ENCODE data around the gene ZDHHC4.
"Not testable (repeated sequence)": the region's sequence is repeated elsewhere in the genome, so short reads cannot be mapped to it uniquely, and the experiment has no call there.

The ZDHHC4 gene

GRCh38 chr7:6562106-6562505 lies 15.1 kb upstream of the ZDHHC4 start:
- DNase-seq (ENCODE audit: low read depth, low spot score) = no peak

- no peak for DNase-seq (ENCODE audit: low read depth, low spot score)
Measured at GRCh38 chr7:6563936-6564770, 13.1 kb upstream of the ZDHHC4 start.

- no peak for DNase-seq (ENCODE audit: low read depth, low spot score)
Measured at GRCh38 chr7:6565655-6566054, 11.6 kb upstream of the ZDHHC4 start.

- no peak for DNase-seq (ENCODE audit: low read depth, low spot score)
Measured at GRCh38 chr7:6567886-6568285, 9.4 kb upstream of the ZDHHC4 start.

- no peak for DNase-seq (ENCODE audit: low read depth, low spot score)
Measured at GRCh38 chr7:6571160-6571779, 6.0 kb upstream of the ZDHHC4 start.

DNA sequence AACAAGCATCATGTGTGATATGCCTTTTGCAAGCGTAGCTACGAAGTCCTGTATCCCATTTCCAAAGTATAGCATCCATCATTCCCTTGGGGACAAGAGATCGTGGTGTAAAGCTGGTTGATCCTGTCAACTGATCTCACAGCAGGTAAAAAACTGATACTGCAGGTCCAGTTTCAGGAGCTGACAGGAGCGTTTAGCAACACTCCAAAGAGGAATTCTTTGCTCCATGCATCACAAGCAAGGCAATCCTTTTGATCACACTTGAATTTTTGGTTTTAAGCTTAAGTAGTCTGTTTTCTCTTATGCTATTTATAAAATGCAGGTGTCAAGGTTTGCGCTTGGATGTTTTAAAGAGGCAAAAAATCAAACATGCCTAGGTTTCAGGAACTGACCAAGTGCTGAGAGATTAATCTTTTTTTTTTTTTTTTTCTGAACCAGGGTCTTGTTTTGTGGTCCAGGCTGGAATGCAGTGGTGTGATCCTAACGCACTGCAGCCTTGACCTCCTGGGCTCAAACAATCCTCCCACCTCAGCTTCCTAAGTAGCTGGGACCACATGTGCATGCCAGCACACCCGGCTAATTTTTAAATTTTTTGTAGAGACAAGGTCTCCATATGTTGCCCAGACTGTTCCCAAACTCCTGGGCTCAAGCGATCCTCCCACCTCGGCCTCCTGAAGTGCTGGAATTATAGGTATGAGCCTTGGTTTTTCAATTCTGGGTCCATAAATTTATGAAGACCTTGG lies 1.8 kb upstream of the ZDHHC4 start:
- DNase-seq (ENCODE audit: low read depth, low spot score) = no peak

DNA sequence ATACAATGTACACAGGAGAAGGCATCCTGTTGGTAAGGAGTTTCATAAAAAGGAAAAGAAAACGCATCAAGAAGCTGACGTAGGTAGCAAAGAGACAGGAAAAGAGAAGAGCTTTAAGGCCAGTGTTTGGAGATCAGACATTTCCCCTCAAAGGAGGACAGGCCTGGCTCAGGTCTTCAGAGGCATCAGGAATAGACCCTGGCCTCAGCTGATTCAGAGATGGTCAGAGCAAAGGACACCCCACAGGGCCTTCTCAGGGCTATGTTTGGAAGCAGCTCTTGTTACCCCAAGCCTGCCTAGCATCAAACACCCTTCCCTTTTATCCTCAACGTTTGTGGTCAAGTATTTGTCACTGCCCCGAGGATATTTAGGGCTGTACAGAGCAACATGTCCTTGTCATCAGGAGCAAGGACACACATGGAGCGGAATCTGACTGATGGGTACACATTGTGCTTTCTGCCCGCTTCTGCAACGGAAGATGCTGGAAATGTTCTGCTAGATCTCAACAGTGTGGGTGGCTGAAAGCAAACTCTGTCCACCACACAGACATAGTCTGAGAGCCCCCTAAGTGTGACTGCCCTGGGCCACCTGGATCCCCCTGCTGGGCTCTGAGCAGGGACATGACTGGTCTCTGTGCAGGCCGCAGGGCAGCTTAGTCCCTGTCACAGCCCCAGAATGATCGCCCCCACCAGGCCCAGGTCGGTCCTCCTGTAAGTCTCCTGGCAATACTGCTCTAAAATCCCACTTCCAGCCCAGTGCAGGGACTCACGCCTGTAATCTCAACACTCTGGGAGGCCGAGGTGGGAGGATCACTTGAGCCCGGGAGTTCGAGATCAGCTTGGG lies 1.0 kb upstream of the ZDHHC4 start:
- no peak for DNase-seq (ENCODE audit: low read depth, low spot score)

DNA sequence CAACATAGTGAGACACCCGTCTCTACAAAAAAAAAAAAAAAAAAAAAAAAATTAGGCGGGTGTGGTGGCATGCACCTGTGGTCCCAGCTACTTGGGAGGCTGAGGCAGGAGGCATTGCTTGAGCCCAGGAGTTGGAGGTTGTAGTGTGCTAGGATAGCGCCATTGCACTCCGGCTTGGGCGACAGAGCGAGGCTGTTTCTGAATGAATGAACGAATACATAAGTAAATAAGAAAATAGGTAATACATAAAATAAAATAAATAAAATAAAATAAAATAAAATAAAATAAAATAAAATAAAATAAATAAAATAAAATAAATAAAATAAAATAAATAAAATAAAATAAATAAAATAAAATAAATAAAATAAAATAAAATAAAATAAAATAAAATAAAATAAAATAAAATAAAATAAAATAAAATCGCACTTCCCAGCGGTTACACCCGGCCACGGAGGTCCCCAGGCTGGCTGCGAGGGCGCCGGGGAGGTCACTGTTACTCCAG lies 336 bp upstream of the ZDHHC4 start:
- DNase-seq (ENCODE audit: low read depth, low spot score) = not testable (repeated sequence)

DNA sequence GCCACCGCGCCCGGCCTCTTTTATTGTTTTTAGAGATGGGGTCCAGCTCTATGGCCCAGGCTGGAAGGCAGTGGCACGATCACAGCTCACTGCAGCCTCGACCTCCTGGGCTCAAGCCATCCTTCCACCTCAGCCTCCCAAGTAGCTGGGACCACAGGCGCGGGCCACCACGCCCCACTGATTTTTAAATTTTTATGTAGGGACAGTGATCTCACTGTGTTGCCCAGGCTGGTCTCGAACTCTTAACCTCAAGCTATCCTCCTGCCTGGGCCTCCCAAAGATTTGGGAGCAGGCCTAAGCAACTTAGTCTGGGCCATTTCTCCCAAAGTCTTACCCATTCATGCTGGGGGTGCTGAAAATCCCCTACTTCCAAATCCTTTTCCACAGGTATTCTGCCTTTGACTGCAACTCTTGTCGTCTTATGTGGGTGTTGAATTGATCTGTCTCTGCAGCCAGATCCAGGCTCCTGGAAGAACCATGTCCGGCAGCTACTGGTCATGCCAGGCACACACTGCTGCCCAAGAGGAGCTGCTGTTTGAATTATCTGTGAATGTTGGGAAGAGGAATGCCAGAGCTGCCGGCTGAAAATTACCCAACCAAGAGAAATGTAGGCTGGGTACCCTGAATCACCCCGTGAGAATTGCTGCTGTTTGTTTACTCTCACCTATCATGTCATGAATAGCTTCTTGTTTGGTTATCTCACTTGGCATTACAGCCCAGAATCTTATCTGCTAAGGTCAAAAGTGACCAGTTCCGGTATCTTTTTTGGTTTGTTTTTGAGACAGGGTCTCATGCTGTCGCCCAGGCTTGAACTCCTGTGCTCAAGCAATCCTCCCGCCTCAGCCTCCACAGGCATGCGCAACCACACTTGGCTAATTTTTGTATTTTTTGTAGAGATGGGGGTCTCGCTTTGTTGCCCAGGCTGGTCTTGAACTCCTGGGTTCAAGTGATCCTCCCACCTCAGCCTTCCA lies 1.1 kb downstream of the ZDHHC4 start:
- DNase-seq (ENCODE audit: low read depth, low spot score) = no peak

DNA sequence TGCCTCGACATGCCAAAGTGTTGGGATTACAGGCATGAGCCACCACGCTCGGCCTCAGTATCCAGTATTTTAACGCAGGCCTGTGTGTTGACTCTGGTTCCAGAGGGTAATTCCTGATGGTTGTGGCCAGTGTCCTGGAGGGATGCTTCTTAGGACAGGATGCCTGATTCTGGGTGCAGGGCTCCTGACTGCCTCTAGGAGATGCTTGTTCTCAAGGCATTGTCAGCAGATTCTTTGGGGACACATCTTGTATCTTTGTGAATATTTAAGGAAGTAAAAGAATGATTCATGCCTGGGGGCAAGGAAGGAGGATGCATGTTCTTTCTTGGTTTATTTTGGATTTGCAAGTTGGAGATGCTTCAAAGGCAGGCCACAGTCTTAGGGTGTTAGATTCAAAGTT lies 2.2 kb downstream of the ZDHHC4 start:
- DNase-seq (ENCODE audit: low read depth, low spot score) = no peak

DNA sequence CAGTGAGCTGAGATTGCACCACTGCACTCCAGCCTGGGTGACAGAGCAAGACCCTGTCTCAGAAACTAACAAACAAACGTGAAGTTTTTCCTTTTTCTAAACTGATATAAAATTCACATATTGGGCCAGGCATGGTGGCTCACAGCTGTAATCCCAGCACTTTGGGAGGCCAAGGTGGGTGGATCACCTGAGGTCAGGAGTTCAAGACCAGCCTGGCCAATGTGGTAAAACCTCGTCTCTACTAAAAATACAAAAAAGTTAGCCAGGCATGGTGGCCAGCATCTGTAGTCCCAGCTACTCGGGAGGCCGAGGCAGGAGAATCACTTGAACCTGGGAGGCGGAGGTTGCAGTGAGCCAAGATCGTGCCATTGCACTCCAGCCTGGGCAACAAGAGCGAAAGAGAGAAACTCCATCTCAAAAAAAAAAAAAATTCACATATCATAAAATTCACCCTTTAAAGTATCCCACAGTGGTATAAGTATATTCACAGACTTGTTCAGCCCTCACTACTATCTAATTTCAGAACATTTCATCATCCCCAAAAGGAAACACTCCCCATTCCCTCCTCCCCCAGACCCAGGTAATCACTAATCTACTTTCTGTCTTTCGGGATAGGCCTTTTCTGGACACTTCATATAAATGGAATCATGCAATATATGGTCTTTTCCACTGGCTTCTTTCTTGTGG lies 8.6 kb downstream of the ZDHHC4 start:
- not testable (repeated sequence) for DNase-seq (ENCODE audit: low read depth, low spot score)

GRCh38 chr7:6588566-6588965 lies 11.3 kb downstream of the ZDHHC4 start:
- no peak for DNase-seq (ENCODE audit: low read depth, low spot score)

DNA sequence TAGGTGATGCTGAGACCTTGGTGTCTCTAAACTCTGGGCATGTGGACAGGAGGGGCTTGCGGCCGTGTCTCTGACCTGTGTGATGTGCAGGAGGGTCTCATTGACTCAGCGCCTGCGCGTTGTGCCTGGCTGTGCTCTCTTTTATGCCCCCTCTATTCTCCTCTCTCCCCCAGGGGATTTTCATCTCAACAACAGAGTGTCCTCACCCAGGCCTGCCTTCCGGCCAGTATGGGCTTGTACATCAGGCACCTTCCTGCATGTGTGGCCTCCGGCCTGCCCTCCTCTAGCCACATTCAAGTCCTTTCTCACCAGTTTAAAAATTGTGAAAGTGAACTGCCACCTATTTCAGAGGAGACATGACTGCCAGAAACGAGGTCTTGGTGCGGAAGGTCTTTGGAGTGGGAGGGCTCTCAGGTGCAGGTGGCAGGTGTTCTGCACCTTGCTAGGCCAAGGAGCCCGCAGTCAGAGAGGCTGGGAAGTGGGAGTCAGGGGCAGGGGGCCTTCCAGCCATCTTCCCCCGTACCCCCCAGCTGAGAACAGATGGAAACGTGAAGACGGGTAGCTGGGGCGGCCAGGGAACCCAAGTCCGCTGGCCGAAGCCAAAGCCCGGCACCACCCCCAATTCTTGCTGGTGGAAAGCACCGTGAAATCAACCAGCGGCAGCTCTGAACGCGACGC lies 12.0 kb downstream of the ZDHHC4 start:
- no peak for DNase-seq (ENCODE audit: low read depth, low spot score)

GRCh38 chr7:6589829-6590644 lies 12.8 kb downstream of the ZDHHC4 start, which contains the start of gene INTS15:
INTS15 (plus strand) TSS chr7:6590021; CDS start chr7:6590284, 263 bp downstream.
- no peak for DNase-seq (ENCODE audit: low read depth, low spot score)

DNA sequence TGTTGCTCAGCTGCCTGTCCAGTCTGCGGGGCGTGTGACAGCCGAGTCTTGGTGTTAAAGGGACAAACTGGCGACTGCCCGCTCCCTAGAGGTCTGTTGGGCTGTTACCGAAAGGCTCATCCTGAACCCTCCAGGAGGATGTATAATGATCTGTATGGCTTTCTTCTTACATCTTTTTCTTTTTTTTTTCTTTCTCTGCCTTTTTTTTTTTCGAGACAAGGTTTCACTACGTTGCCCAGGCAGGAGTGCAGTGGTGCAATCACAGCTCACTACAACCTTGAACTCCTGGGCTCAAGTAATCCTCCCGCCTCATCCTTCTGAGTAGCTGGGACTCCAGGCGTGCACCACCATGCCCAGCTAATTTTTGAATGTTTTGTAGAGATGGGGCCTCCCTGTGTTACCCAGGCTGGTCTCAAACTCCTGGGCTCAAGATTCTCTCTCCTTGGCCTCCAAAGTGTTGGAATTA lies 13.4 kb downstream of the ZDHHC4 start:
- no peak for DNase-seq (ENCODE audit: low read depth, low spot score)

GRCh38 chr7:6600093-6600492 lies 22.8 kb downstream of the ZDHHC4 start:
- DNase-seq (ENCODE audit: low read depth, low spot score) = no peak

DNA sequence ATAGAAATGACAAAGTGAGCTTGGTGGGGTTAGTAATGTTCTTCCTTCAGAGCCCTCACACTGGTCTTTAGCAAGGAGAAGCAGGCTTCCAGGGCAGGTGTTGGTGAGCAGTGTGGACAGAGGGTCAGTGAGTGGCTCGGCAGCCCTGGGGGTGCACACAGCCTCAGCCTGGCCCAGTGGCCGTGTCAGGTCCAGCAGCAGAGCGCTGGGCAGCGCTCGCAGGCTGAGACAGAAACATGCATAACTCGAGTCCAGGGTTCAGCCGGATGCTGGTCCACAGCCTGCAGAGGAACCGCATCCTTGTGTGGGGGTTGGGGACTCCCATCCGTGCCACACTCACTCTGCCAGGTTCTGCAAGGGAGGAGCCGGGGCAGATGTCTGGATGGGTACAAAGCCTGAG lies 27.2 kb downstream of the ZDHHC4 start:
- DNase-seq (ENCODE audit: low read depth, low spot score) = no peak
